AG04450 (cell line): ENCODE data around the gene RHBDL1. TPM values are rescaled to one million over a fixed set of nuclear protein-coding genes. Genes with fewer than 3 reads are reported as not detected.

Experiments
- CTCF ChIA-PET: fragments of 300-600, 350-600 bp; formaldehyde crosslinking; extraction: SDS; loops from one replicate; lab custom pipeline; 2022; ENCODE audit warnings: antibody characterized with exemption, inconsistent platforms; lab: Charles Lee
- POLR2A ChIA-PET: fragments of 350-600 bp; formaldehyde crosslinking; extraction: SDS; loops from one replicate; lab custom pipeline; 2021; ENCODE audit warnings: antibody characterized with exemption, inconsistent platforms; lab: Yijun Ruan, JAX
- DNase-seq: peaks from one replicate; pipeline ENCODE4 v3.0.0-alpha.2; 2011; ENCODE audit warnings: low read depth, low spot score
- H3K27ac ChIP-seq: one replicate; pipeline ENCODE4 v1.5.1; 2012; ENCODE audit warnings: low read depth, low read length, control low read depth
- H3K27me3 ChIP-seq: one replicate; pipeline ENCODE4 v1.6.0; 2012; ENCODE audit warnings: low read length; ENCODE audit not compliant: control insufficient read depth, insufficient read depth
- H3K4me3 ChIP-seq: 2 replicates; pipeline ENCODE4 v1.5.1; 2011; ENCODE audit warnings: mild to moderate bottlenecking, low read depth, low read length, control low read depth
- H3K9me3 ChIP-seq: 2 replicates; pipeline ENCODE4 v1.5.1; 2012; ENCODE audit warnings: low read length; ENCODE audit not compliant: control insufficient read depth, insufficient read depth
- polyA plus RNA-seq: library from polyadenylated mRNA; depleted of rRNA; stranded (reverse); fragments of >200 nt; gene quantifications from 2 replicates; pipeline ENCODE4 v1.2.3, GENCODE V29; 2011
- TF ChIP-seq, protein P1 (sequence below): IDR thresholded peaks from 2 replicates; pipeline ENCODE4 v1.5.1; 2011; ENCODE audit warnings: low read depth, low read length, control low read depth, inconsistent platforms

The RHBDL1 gene
- polyA plus RNA-seq, 1 experiment = 1.5 TPM

DNA sequence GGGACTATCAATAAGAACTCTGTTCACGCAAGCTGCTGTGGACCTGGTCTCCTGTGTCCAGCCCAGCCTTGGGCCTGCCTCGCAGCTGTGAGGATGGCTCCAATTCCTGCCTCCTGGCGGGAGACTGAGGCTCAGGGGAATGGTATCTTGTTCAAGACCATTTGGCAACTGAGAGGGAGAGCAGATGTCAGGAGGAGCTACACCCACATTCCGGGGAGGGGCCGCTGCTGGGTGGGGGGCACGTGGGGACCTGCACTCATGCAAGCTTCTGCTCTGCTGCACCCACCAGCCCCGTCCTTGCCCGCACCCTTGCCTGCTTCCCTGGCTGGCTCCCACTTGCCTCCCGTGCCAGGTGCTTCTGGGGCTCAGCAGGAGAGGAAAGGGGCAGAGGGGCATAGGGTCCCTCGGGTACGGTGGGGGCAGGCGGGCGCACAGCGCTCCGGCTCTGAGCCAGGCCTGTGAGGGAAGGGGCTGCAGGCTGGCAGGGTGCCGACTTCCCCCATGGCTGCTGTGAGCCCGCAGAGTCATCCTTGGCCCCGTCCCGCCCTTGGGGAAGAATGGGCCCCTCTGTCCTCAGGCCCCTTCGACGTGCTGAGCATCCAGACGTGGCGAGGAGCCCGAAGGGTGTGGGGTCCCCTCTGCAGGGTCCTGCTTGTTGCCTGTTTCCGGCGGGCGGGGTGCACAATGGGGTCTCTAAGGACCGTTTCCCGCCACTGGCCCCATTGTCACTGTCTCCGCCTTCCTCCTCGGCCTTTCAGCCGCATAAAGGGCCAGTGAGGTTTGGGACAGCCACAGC is 42.2 kb downstream of the RHBDL1 start:
- Histone ChIP-seq H3K4me3 (no peak overlapping the region), H3K27me3 (no peaks in the 10 kb centered on the region), H3K27ac (no peak overlapping the region), H3K9me3 (no peaks in the 10 kb centered on the region; the same call in 1 of the 2 replicates)
- ChIA-PET CTCF (interaction anchor here (0.5 to 0.8 kb wide), 2 partner anchors 8 to 338 kb away, joined by 3 to 4 read pairs; no protein-coding TSS in a partner anchor), POLR2A (no interaction called here)
- TF ChIP-seq, protein P1, sequence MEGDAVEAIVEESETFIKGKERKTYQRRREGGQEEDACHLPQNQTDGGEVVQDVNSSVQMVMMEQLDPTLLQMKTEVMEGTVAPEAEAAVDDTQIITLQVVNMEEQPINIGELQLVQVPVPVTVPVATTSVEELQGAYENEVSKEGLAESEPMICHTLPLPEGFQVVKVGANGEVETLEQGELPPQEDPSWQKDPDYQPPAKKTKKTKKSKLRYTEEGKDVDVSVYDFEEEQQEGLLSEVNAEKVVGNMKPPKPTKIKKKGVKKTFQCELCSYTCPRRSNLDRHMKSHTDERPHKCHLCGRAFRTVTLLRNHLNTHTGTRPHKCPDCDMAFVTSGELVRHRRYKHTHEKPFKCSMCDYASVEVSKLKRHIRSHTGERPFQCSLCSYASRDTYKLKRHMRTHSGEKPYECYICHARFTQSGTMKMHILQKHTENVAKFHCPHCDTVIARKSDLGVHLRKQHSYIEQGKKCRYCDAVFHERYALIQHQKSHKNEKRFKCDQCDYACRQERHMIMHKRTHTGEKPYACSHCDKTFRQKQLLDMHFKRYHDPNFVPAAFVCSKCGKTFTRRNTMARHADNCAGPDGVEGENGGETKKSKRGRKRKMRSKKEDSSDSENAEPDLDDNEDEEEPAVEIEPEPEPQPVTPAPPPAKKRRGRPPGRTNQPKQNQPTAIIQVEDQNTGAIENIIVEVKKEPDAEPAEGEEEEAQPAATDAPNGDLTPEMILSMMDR = no peak
- no peak for DNase-seq

DNA sequence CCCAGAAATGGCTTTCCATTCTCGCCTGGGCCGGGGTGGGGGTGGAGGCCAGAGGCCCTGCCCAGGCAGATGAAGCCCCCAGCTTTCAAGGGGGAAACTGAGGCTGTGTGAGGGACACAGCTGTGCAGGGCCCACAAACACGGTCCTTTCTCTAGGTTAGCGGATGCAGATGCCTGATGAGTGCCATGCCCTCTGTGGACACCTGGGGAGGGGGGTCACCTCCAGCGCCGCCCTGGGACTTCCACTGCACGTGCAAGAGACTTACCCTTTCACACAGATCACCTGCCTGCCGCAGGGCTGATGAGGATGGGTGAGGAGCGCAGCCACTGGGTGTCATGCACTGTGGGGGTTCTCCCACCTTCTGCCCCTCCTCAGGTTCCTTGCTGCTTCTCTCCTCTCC is 42.9 kb downstream of the RHBDL1 start:
- ChIA-PET CTCF (interaction anchor here (0.5 kb wide), 1 partner anchor 9 kb away, joined by 3 read pairs; no protein-coding TSS in a partner anchor), POLR2A (no interaction called here)
- Histone ChIP-seq H3K4me3 (no peak overlapping the region), H3K27me3 (no peaks in the 10 kb centered on the region), H3K9me3 (no peaks in the 10 kb centered on the region; the same call in 1 of the 2 replicates), H3K27ac (no peak overlapping the region)
- TF ChIP-seq, protein P1 = no peak
- DNase-seq = no peak

DNA sequence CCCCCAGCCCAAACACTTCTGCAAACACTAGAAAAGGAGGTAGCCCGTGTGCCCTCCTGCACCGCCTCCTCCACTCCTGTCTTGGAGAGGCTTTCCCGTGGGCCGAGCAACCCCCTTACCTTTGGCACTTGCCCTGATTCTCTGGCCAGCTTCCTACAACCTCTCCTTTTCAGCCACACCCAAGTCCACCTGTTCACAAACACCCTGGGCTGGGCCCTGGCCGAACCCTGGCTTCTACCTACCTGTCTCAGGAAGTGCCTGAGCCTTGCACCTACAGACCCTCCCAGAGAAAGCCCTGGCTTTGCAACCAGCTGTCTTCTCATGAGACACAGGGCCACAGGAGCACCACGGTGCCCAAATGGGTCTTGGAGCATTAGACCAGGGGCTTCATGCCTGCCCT is 43.5 kb downstream of the RHBDL1 start:
- ChIA-PET POLR2A (no interaction called here), CTCF (interaction anchor here (1.4 kb wide), 1 partner anchor 8 kb away, joined by 3 read pairs; no protein-coding TSS in a partner anchor)
- no peaks in the 10 kb centered on the region for H3K27me3 ChIP-seq
- no peak overlapping the region for H3K27ac ChIP-seq
- DNase-seq = no peak
- no peaks in the 10 kb centered on the region; the same call in 1 of the 2 replicates for H3K9me3 ChIP-seq
- H3K4me3 ChIP-seq = no peak overlapping the region
- TF ChIP-seq, protein P1 = no peak

DNA sequence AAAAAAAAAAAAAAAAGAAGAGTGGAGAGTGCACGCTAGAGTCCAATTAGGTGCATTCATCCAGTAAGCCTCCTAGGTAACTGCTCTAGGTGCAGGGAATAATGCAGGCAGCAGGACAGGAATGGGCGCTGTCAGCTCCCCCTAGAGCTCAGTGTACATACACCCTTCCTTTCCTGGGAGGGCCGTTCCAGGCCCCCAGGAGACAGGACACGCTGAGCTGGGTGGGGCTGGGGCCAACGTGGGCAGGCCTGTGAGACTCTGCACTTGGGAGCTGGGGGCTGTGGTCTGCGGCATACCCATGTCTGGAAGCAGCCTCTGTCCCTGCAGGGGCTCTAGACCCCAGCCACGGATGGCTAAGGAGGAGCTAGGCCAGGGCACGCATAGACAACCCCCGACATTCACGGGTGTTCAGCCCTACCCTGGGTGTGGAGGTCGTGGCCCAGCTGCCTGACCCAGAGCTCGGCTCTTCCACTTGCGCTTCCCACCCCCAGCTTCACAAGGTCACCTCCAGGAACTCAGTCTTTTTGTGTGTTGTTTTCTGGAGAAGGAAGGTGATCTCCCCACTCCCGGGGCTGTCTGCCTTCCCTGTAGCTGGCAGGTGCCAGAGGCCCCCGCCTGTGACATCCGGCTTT is 44.5 kb downstream of the RHBDL1 start:
- no peaks in the 10 kb centered on the region for H3K27me3 ChIP-seq
- CTCF ChIA-PET = interaction anchor here (0.9 to 1.4 kb wide), 2 partner anchors 9 to 10 kb away, joined by 3 to 5 read pairs; no protein-coding TSS in a partner anchor
- H3K4me3 ChIP-seq = peak overlapping the region; percentile 74
- DNase-seq = no peak
- TF ChIP-seq, protein P1 = peak; percentile 39
- H3K9me3 ChIP-seq = no peaks in the 10 kb centered on the region; the same call in 1 of the 2 replicates
- POLR2A ChIA-PET = interaction anchor here (0.7 to 1.6 kb wide), 5 partner anchors 10 to 68 kb away, joined by 3 to 6 read pairs (median 5); partner anchors contain the start of gene RPUSD1
- peak overlapping the region; percentile 89 for H3K27ac ChIP-seq
